Gastrocnemius medialis (tissue), 4 donors: ENCODE measurements around the gene TSC22D3.

Experiments
- CTCF ChIP-seq, 5 experiments: fragments of 450-650 bp in 3 of 5; fragments of 200-600 bp in 2 of 5; sonication (generic) in 2 of 5; IDR thresholded peaks in 4 of 5; conservative IDR thresholded peaks in 1 of 5; 1 replicate in 4 of 5; 2 replicates in 1 of 5; pipeline ENCODE4 v1.5.1; 2016 to 2019; ENCODE audit warnings: antibody characterized with exemption in 5 of 5, mild to moderate bottlenecking in 3 of 5, moderate library complexity in 3 of 5
- POLR2A ChIP-seq, 2 donors: fragments of 450-650 bp; IDR thresholded peaks; one replicate each; pipeline ENCODE4 v1.6.1; 2017; ENCODE audit warnings: antibody characterized with exemption in 2 of 2, mild to moderate bottlenecking in 2 of 2, moderate library complexity in 2 of 2

DNA sequence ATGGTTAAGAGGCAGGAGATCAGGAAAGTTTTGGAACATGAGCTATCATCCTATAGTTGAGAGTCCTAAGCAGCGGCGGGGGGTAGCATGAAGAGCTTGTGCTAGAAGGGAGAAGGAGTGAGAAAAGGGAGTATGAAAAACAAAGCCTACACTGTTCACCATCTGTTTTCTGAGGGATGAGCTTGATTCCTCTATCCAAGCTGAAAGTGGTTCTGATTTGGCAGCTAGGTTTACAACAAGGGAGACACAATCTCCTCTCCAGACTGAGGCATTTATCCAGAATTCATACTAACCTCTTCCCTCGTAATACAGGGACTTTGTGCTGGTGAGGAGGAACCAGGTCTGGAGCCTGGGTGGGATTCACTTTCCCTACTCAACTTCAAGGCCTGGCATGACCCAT, 23.5 kb downstream of the TSC22D3 start:
- TF ChIP-seq CTCF (IDR thresholded peaks at IDR 0.05 in 4 of 5, conservative IDR thresholded peaks at IDR 0.05 in 1 of 5) (no peak), POLR2A (IDR thresholded peaks at IDR 0.05) (no peak)
